ENCODE measurements around the gene SMAGP.
"Not testable (repeated sequence)": the region's sequence is repeated elsewhere in the genome, so short reads cannot be mapped to it uniquely, and the experiment has no call there.

SMAGP gene

GRCh38 chr12:51270067-51270950 is at the start of gene SMAGP:
TSS of gene SMAGP (minus strand) at chr12:51270415. CDS start at chr12:51269278, 1,137 bp downstream.
- TF ChIP-seq CTCF (IDR thresholded peaks at IDR 0.05; ENCODE audit: low read depth, low read length, missing control alignments): peak; percentile 2
- peak within 1 kb of the TSS; percentile 70 for H3K4me3 ChIP-seq (ENCODE audit: low read depth, low read length)
- no peak for DNase-seq (ENCODE audit: low read depth)

GRCh38 chr12:51318846-51319599 is 48.8 kb upstream of the SMAGP start:
- no peak for TF ChIP-seq CTCF (IDR thresholded peaks at IDR 0.05; ENCODE audit: low read depth, low read length, missing control alignments)
- no peak overlapping the region for H3K4me3 ChIP-seq (ENCODE audit: low read depth, low read length)
- peak; percentile 61 for DNase-seq (ENCODE audit: low read depth)

- DNase-seq (ENCODE audit: low read depth); H3K4me3 ChIP-seq (ENCODE audit: low read depth, low read length): not testable (repeated sequence)
Measured at GRCh38 chr12:51318057-51318806, 48.0 kb upstream of the SMAGP start.

- no peak for DNase-seq (ENCODE audit: low read depth)
- TF ChIP-seq CTCF (IDR thresholded peaks at IDR 0.05; ENCODE audit: low read depth, low read length, missing control alignments): no peak
- H3K4me3 ChIP-seq (ENCODE audit: low read depth, low read length): no peak overlapping the region
Measured at GRCh38 chr12:51311389-51311788, 41.2 kb upstream of the SMAGP start.

- TF ChIP-seq CTCF (IDR thresholded peaks at IDR 0.05; ENCODE audit: low read depth, low read length, missing control alignments): no peak
- no peak overlapping the region for H3K4me3 ChIP-seq (ENCODE audit: low read depth, low read length)
- DNase-seq (ENCODE audit: low read depth): no peak
Measured at GRCh38 chr12:51307655-51308593, 37.7 kb upstream of the SMAGP start.

GRCh38 chr12:51306507-51306906 is 36.3 kb upstream of the SMAGP start:
- DNase-seq (ENCODE audit: low read depth): no peak
- TF ChIP-seq CTCF (IDR thresholded peaks at IDR 0.05; ENCODE audit: low read depth, low read length, missing control alignments): no peak
- H3K4me3 ChIP-seq (ENCODE audit: low read depth, low read length): no peak overlapping the region

GRCh38 chr12:51300768-51301167 is 30.6 kb upstream of the SMAGP start:
- H3K4me3 ChIP-seq (ENCODE audit: low read depth, low read length); DNase-seq (ENCODE audit: low read depth): not testable (repeated sequence)

Data from GM12864 (cell line).